ENCODE measurements around the gene STAG2. TPM values are rescaled to one million over a fixed set of nuclear protein-coding genes. Genes with fewer than 3 reads are reported as not detected.

Gene STAG2
- total RNA-seq, 1 donor = 132 TPM

GRCh38 chrX:123993904-123994635 lies 32.6 kb downstream of the STAG2 start:
- no peaks in the 10 kb centered on the region for H3K27me3 ChIP-seq (ENCODE audit: insufficient read depth, low read length)

DNA sequence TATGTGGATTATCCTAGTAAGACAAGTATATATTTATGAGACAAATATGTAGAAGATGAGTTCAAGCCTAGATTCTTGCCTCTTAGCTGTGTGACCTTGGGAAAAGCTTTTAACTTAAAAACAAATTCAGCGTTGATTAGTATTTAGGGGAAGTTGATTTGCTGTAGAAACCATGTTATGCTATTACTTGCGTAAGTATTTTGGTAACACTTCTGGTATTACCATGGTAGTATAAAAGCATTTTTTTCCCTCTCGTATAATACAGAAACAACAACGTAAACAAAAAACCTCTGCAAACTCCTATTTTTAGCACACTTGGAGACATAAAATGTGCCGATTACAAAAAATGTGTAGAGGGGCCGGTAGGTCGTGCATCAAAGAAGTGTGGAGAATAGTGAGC lies 33.2 kb downstream of the STAG2 start:
- H3K4me1 ChIP-seq (ENCODE audit: insufficient read depth, low read length) = peaks cover 31% of the 10 kb centered on the region
- H3K9me3 ChIP-seq (ENCODE audit: low read depth, low read length) = no peaks in the 10 kb centered on the region
- H3K4me3 ChIP-seq (ENCODE audit: low read length) = no peak overlapping the region
- no peaks in the 10 kb centered on the region for H3K27me3 ChIP-seq (ENCODE audit: insufficient read depth, low read length)

More at GRCh38 chrX:123993904-123994635, 32.6 kb downstream of the STAG2 start:
- H3K4me1 ChIP-seq (ENCODE audit: insufficient read depth, low read length) = peaks cover 31% of the 10 kb centered on the region
- H3K9me3 ChIP-seq (ENCODE audit: low read depth, low read length) = no peaks in the 10 kb centered on the region
- no peak overlapping the region for H3K4me3 ChIP-seq (ENCODE audit: low read length)

DNA sequence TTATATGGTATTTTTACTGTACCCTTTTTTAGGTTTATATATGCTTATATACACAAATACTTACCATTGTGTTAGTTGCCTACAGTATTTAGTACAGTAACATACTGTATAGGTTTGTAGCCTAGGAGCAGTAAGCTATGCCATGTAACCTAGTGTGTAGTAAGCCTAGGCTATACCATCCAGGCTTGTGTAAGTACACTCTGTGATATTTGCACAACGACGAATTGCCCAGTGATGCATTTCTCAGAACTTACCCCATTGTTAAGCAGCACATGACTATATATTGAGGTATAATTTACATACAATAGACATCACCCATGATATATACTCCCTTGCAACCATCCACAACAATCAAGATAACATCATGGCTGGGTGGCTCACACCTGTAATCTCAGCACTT lies 40.1 kb downstream of the STAG2 start:
- Histone ChIP-seq H3K9me3 (ENCODE audit: low read depth, low read length) (no peaks in the 10 kb centered on the region), H3K4me3 (ENCODE audit: low read length) (no peak overlapping the region), H3K4me1 (ENCODE audit: insufficient read depth, low read length) (peaks cover 6% of the 10 kb centered on the region), H3K27me3 (ENCODE audit: insufficient read depth, low read length) (no peaks in the 10 kb centered on the region)

- Histone ChIP-seq H3K4me3 (ENCODE audit: low read length) (no peak overlapping the region), H3K9me3 (ENCODE audit: low read depth, low read length) (no peaks in the 10 kb centered on the region), H3K27me3 (ENCODE audit: insufficient read depth, low read length) (no peaks in the 10 kb centered on the region), H3K4me1 (ENCODE audit: insufficient read depth, low read length) (peaks cover 8% of the 10 kb centered on the region)
These were observed 43.7 kb downstream of the STAG2 start for GRCh38 chrX:124005228-124005627.

DNA sequence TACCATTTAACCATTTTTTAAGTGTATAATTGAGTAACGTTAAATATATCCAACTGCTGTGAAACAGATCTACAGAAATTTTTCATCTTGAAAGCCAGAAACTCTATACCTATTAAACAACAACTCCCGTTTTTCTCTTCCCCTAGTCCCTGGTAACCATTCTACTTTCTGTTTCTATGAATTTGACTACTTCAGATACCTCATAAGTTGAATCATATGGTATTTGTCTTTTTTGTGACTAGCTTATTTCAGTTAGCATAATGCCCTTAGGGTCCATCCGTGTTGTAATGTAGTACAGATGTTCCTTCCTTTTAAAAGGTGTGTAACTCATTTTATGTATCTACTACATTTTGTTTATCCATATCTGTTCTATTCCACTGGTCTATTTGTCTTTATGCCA lies 48.7 kb downstream of the STAG2 start:
- Histone ChIP-seq H3K9me3 (ENCODE audit: low read depth, low read length) (no peaks in the 10 kb centered on the region), H3K4me3 (ENCODE audit: low read length) (no peak overlapping the region), H3K4me1 (ENCODE audit: insufficient read depth, low read length) (peaks cover 15% of the 10 kb centered on the region), H3K27me3 (ENCODE audit: insufficient read depth, low read length) (no peaks in the 10 kb centered on the region)

GRCh38 chrX:124010566-124010965 lies 49.1 kb downstream of the STAG2 start:
- H3K4me1 ChIP-seq (ENCODE audit: insufficient read depth, low read length) = peaks cover 15% of the 10 kb centered on the region
- H3K9me3 ChIP-seq (ENCODE audit: low read depth, low read length) = no peaks in the 10 kb centered on the region
- no peaks in the 10 kb centered on the region for H3K27me3 ChIP-seq (ENCODE audit: insufficient read depth, low read length)
- H3K4me3 ChIP-seq (ENCODE audit: low read length) = no peak overlapping the region

DNA sequence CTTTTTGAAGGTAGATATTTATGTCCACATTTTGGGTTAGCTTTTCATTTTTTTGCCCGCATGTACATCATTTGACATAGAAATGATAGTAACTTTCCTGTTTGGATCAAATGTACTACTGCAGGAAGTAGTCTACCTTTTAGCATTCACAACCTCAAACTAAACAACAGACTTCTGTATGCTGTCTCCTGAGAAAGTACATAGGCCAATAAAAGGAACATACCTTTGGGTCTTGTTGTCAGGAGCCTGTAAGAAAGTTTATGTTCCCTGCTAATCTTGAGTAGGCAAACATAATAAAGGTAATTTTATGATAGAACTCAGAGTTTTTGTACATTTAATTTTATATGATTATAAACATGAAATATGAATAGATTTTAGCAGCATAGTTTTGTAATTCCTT lies 54.2 kb downstream of the STAG2 start:
- H3K4me1 ChIP-seq (ENCODE audit: insufficient read depth, low read length) = peaks cover 16% of the 10 kb centered on the region

GRCh38 chrX:124016825-124017224 lies 55.3 kb downstream of the STAG2 start:
- Histone ChIP-seq H3K4me3 (ENCODE audit: low read length) (no peak overlapping the region), H3K4me1 (ENCODE audit: insufficient read depth, low read length) (peaks cover 12% of the 10 kb centered on the region), H3K27me3 (ENCODE audit: insufficient read depth, low read length) (no peaks in the 10 kb centered on the region), H3K9me3 (ENCODE audit: low read depth, low read length) (no peaks in the 10 kb centered on the region)

More for the DNA sequence above, 54.2 kb downstream of the STAG2 start:
- no peaks in the 10 kb centered on the region for H3K9me3 ChIP-seq (ENCODE audit: low read depth, low read length)
- H3K4me3 ChIP-seq (ENCODE audit: low read length) = no peak overlapping the region
- H3K27me3 ChIP-seq (ENCODE audit: insufficient read depth, low read length) = no peaks in the 10 kb centered on the region

DNA sequence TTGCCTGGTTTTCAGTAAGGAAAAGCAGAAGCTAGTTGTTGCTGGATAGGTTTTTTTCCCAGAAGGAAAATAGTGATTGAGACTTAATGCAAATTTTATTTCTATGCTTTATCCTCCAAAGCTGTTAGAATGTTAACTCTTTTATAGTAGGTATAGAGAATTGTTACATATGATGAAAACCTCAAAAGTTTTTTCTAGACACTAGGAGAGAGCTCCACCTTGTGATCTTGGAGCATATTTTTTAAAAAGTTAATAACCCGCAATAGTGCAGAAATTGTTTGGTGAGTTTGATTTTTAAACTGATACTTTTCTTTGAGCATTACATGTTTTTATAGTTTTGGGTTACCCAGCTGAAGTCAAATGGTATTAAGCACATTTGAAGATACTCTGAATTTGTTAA lies 56.5 kb downstream of the STAG2 start:
- Histone ChIP-seq H3K27me3 (ENCODE audit: insufficient read depth, low read length) (no peaks in the 10 kb centered on the region), H3K4me1 (ENCODE audit: insufficient read depth, low read length) (peaks cover 11% of the 10 kb centered on the region), H3K4me3 (ENCODE audit: low read length) (no peak overlapping the region), H3K9me3 (ENCODE audit: low read depth, low read length) (no peaks in the 10 kb centered on the region)

GRCh38 chrX:124023838-124024238 lies 62.3 kb downstream of the STAG2 start:
- H3K4me1 ChIP-seq (ENCODE audit: insufficient read depth, low read length) = no peaks in the 10 kb centered on the region
- H3K9me3 ChIP-seq (ENCODE audit: low read depth, low read length) = no peaks in the 10 kb centered on the region
- H3K4me3 ChIP-seq (ENCODE audit: low read length) = no peak overlapping the region
- H3K27me3 ChIP-seq (ENCODE audit: insufficient read depth, low read length) = no peaks in the 10 kb centered on the region

GRCh38 chrX:124026529-124026928 lies 65.0 kb downstream of the STAG2 start:
- H3K4me1 ChIP-seq (ENCODE audit: insufficient read depth, low read length) = no peaks in the 10 kb centered on the region
- H3K27me3 ChIP-seq (ENCODE audit: insufficient read depth, low read length) = no peaks in the 10 kb centered on the region
- H3K9me3 ChIP-seq (ENCODE audit: low read depth, low read length) = no peaks in the 10 kb centered on the region
- no peak overlapping the region for H3K4me3 ChIP-seq (ENCODE audit: low read length)

GRCh38 chrX:124028182-124028581 lies 66.7 kb downstream of the STAG2 start:
- no peak overlapping the region for H3K4me3 ChIP-seq (ENCODE audit: low read length)
- no peaks in the 10 kb centered on the region for H3K27me3 ChIP-seq (ENCODE audit: insufficient read depth, low read length)
- no peaks in the 10 kb centered on the region for H3K4me1 ChIP-seq (ENCODE audit: insufficient read depth, low read length)
- H3K9me3 ChIP-seq (ENCODE audit: low read depth, low read length) = no peaks in the 10 kb centered on the region

- H3K27me3 ChIP-seq (ENCODE audit: insufficient read depth, low read length) = no peaks in the 10 kb centered on the region
- no peak overlapping the region for H3K4me3 ChIP-seq (ENCODE audit: low read length)
- H3K4me1 ChIP-seq (ENCODE audit: insufficient read depth, low read length) = no peaks in the 10 kb centered on the region
- H3K9me3 ChIP-seq (ENCODE audit: low read depth, low read length) = no peaks in the 10 kb centered on the region
These were observed 69.0 kb downstream of the STAG2 start for GRCh38 chrX:124030520-124030919.

DNA sequence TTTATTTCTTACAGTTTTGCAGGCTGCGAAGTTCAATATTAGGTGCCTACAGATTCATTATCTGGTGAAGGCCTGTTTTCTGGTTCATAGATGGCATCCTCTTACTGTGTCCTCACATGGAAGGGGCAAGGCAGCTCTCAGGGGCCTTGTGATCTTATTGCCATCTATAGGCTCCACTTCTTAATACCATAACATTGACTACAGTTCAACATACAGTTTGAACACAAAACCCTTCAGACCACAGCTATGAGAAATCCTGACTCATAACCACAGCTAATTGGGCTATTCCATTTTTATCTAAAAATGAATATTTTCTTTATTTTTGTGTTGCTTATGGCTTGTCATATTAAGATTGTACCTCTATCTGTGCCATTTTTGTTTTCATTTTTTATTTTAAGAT lies 72.3 kb downstream of the STAG2 start:
- Histone ChIP-seq H3K4me1 (ENCODE audit: insufficient read depth, low read length) (no peaks in the 10 kb centered on the region), H3K9me3 (ENCODE audit: low read depth, low read length) (no peaks in the 10 kb centered on the region), H3K27me3 (ENCODE audit: insufficient read depth, low read length) (no peaks in the 10 kb centered on the region), H3K4me3 (ENCODE audit: low read length) (no peak overlapping the region)

GRCh38 chrX:124035657-124036056 lies 74.2 kb downstream of the STAG2 start:
- Histone ChIP-seq H3K9me3 (ENCODE audit: low read depth, low read length) (no peaks in the 10 kb centered on the region), H3K4me1 (ENCODE audit: insufficient read depth, low read length) (no peaks in the 10 kb centered on the region), H3K27me3 (ENCODE audit: insufficient read depth, low read length) (no peaks in the 10 kb centered on the region), H3K4me3 (ENCODE audit: low read length) (no peak overlapping the region)

DNA sequence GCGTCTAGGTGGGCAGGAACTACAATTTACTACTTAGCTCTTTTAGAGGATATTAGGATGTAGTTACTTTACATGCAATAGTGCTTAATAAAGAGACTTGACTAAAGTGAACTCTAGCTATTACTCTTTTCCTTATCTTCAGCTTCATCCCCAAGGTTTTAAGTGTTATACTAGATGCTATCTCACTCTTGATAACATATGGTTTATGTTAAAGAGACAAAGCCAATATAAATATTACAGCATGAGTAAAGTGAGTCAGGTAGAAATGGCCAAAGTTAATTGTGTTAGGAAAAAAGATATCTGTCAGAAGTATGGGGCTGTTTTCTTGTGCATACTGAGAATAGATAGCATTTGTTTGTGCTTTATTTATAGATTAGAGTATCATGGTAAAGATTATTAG lies 80.5 kb downstream of the STAG2 start:
- Histone ChIP-seq H3K9me3 (ENCODE audit: low read depth, low read length) (no peaks in the 10 kb centered on the region), H3K4me1 (ENCODE audit: insufficient read depth, low read length) (no peaks in the 10 kb centered on the region), H3K4me3 (ENCODE audit: low read length) (no peak overlapping the region), H3K27me3 (ENCODE audit: insufficient read depth, low read length) (no peaks in the 10 kb centered on the region)
